HepG2 (cell line): ENCODE measurements around the gene USP10. TPM values are rescaled to one million over a fixed set of nuclear protein-coding genes. Genes with fewer than 3 reads are reported as not detected.

Source experiments
- CENPX ChIP-seq: sonication (generic); formaldehyde crosslinking; IDR thresholded peaks from 2 replicates; pipeline ENCODE4 v1.9.0; 2021; ENCODE audit warnings: mild to moderate bottlenecking, missing genetic modification reagents, moderate library complexity
- MAF1 ChIP-seq: sonication (generic); formaldehyde crosslinking; IDR thresholded peaks from 2 replicates; pipeline ENCODE4 v1.5.0; 2020; ENCODE audit warnings: missing genetic modification reagents, borderline replicate concordance
- NAIF1 ChIP-seq: sonication (generic); formaldehyde crosslinking; IDR thresholded peaks from 2 replicates; pipeline ENCODE4 v1.5.0; 2020; ENCODE audit warnings: mild to moderate bottlenecking, missing genetic modification reagents, borderline replicate concordance
- NONO ChIP-seq, 2 experiments: fragments of 450-650 bp in 1 of 2; sonication (generic) in 1 of 2; formaldehyde crosslinking in 1 of 2; IDR thresholded peaks in 1 of 2; conservative IDR thresholded peaks in 1 of 2; 2 replicates each; pipeline versions ENCODE4 v1.6.1 to v1.8.0; 2017 to 2022; ENCODE audit warnings: mild to moderate bottlenecking in 1 of 2, missing genetic modification reagents in 1 of 2, moderate library complexity in 1 of 2
- PAX8 ChIP-seq: sonication (generic); formaldehyde crosslinking; IDR thresholded peaks from 2 replicates; pipeline ENCODE4 v1.8.0; 2022; ENCODE audit warnings: mild to moderate bottlenecking, missing genetic modification reagents, borderline replicate concordance
- RXRB ChIP-seq: IDR thresholded peaks from 2 replicates; pipeline ENCODE4 v1.6.1; 2016; ENCODE audit warnings: borderline replicate concordance, missing genetic modification reagents, missing compliant biosample characterization
- SNRNP70 ChIP-seq: fragments of 200-400 bp; formaldehyde crosslinking; IDR thresholded peaks from 2 replicates; pipeline ENCODE4 v1.6.1; 2017; ENCODE audit warnings: mild to moderate bottlenecking, low read depth, low read length, moderate library complexity
- ZFAT ChIP-seq: sonication (generic); formaldehyde crosslinking; conservative IDR thresholded peaks from 2 replicates; pipeline ENCODE4 v1.8.1; 2023; ENCODE audit warnings: missing genetic modification reagents, inconsistent platforms
- ZFP1 ChIP-seq: IDR thresholded peaks from 2 replicates; pipeline ENCODE4 v1.6.1; 2016
- ZFP37 ChIP-seq: sonication (generic); formaldehyde crosslinking; IDR thresholded peaks from 2 replicates; pipeline ENCODE4 v1.4.0; 2020; ENCODE audit warnings: missing genetic modification reagents, borderline replicate concordance
- ZFP90 ChIP-seq: sonication (generic); formaldehyde crosslinking; IDR thresholded peaks from 2 replicates; pipeline ENCODE4 v1.8.0; 2022; ENCODE audit warnings: missing genetic modification reagents, mild to moderate bottlenecking, inconsistent platforms, borderline replicate concordance
- ZNF337 ChIP-seq: sonication (generic); formaldehyde crosslinking; IDR thresholded peaks from 2 replicates; pipeline ENCODE4 v1.5.1; 2020; ENCODE audit warnings: missing genetic modification reagents, low read depth, mild to moderate bottlenecking, borderline replicate concordance
- polyA plus RNA-seq, 8 experiments: library from polyadenylated mRNA; depleted of rRNA in 3 of 8; stranded (reverse) in 7 of 8; unstranded in 1 of 8; fragments of >200 nt; fragmentation: Illumina TruSeq in 4 of 8; extraction: Trizol in 4 of 8; gene quantifications; 2 replicates each; pipeline versions ENCODE4 v1.2.1 to v1.2.3, GENCODE V29; 2011 to 2016; ENCODE audit warnings: low read depth in 4 of 8, missing spikeins in 1 of 8, mixed read lengths in 1 of 8; ENCODE audit not compliant: insufficient read depth in 1 of 8
- total RNA-seq, 5 experiments: library from RNA; depleted of rRNA; stranded (reverse); fragments of >200 nt; fragmentation: Illumina TruSeq; extraction: Trizol; gene quantifications; 2 replicates each; pipeline ENCODE4 v1.2.3, GENCODE V29; 2016; ENCODE audit warnings: low read depth in 1 of 5
- TF ChIP-seq, protein P1 (sequence below): sonication (generic); formaldehyde crosslinking; IDR thresholded peaks from 2 replicates; pipeline ENCODE4 v1.4.0; 2020; ENCODE audit warnings: missing genetic modification reagents, borderline replicate concordance
- TF ChIP-seq, protein P2 (sequence below): sonication (generic); formaldehyde crosslinking; IDR thresholded peaks from 2 replicates; pipeline ENCODE4 v1.9.0; 2021; ENCODE audit warnings: mild to moderate bottlenecking, missing genetic modification reagents
- TF ChIP-seq, protein P3 (sequence below): IDR thresholded peaks from 2 replicates; pipeline ENCODE4 v1.6.1; 2016; ENCODE audit warnings: mild to moderate bottlenecking
- TF ChIP-seq, protein P4 (sequence below): sonication (generic); formaldehyde crosslinking; IDR thresholded peaks from 2 replicates; pipeline ENCODE4 v1.4.0; 2020; ENCODE audit warnings: missing genetic modification reagents

The USP10 gene
- total and polyA plus RNA-seq, 2 of the 13 experiments (the other 11 are each of a cell fraction or from before 2014, with no cell fraction given) = 79.1 to 122 TPM

DNA sequence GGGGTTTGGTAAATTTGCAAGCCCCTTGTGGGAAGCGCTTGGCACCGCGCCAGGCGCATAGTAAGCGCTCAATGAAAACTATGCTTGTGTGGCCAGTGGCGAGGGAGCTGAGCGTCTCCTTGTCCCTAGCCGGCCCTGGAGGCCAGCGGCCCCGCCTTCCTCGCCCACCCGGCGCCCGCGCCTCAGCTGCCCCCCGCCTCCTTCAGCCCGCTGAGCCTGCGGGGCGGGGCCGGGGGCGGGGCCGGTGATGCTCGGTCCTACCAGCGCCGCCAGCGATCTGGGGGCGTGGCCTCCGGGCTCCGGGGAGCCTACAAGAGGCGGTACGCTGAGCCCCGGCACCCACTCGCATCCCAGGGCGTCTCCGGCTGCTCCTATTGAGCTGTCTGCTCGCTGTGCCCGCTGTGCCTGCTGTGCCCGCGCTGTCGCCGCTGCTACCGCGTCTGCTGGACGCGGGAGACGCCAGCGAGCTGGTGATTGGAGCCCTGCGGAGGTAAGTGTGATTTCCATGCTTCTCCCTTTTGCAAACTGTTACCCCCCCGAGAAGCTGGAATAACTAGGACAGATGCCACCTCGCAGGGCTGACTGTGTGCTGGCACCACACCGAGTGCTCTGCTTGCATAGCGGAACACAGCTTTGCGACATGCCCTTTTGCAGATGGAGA lies 120.0 kb downstream of the USP10 start, which contains the start of gene CRISPLD2 (continued):
- TF ChIP-seq, protein P1, sequence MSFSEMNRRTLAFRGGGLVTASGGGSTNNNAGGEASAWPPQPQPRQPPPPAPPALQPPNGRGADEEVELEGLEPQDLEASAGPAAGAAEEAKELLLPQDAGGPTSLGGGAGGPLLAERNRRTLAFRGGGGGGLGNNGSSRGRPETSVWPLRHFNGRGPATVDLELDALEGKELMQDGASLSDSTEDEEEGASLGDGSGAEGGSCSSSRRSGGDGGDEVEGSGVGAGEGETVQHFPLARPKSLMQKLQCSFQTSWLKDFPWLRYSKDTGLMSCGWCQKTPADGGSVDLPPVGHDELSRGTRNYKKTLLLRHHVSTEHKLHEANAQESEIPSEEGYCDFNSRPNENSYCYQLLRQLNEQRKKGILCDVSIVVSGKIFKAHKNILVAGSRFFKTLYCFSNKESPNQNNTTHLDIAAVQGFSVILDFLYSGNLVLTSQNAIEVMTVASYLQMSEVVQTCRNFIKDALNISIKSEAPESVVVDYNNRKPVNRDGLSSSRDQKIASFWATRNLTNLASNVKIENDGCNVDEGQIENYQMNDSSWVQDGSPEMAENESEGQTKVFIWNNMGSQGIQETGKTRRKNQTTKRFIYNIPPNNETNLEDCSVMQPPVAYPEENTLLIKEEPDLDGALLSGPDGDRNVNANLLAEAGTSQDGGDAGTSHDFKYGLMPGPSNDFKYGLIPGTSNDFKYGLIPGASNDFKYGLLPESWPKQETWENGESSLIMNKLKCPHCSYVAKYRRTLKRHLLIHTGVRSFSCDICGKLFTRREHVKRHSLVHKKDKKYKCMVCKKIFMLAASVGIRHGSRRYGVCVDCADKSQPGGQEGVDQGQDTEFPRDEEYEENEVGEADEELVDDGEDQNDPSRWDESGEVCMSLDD (CRISPR knock-in tag) = no peak
- TF ChIP-seq CENPX (CRISPR knock-in tag) = no peak
- TF ChIP-seq, protein P2, sequence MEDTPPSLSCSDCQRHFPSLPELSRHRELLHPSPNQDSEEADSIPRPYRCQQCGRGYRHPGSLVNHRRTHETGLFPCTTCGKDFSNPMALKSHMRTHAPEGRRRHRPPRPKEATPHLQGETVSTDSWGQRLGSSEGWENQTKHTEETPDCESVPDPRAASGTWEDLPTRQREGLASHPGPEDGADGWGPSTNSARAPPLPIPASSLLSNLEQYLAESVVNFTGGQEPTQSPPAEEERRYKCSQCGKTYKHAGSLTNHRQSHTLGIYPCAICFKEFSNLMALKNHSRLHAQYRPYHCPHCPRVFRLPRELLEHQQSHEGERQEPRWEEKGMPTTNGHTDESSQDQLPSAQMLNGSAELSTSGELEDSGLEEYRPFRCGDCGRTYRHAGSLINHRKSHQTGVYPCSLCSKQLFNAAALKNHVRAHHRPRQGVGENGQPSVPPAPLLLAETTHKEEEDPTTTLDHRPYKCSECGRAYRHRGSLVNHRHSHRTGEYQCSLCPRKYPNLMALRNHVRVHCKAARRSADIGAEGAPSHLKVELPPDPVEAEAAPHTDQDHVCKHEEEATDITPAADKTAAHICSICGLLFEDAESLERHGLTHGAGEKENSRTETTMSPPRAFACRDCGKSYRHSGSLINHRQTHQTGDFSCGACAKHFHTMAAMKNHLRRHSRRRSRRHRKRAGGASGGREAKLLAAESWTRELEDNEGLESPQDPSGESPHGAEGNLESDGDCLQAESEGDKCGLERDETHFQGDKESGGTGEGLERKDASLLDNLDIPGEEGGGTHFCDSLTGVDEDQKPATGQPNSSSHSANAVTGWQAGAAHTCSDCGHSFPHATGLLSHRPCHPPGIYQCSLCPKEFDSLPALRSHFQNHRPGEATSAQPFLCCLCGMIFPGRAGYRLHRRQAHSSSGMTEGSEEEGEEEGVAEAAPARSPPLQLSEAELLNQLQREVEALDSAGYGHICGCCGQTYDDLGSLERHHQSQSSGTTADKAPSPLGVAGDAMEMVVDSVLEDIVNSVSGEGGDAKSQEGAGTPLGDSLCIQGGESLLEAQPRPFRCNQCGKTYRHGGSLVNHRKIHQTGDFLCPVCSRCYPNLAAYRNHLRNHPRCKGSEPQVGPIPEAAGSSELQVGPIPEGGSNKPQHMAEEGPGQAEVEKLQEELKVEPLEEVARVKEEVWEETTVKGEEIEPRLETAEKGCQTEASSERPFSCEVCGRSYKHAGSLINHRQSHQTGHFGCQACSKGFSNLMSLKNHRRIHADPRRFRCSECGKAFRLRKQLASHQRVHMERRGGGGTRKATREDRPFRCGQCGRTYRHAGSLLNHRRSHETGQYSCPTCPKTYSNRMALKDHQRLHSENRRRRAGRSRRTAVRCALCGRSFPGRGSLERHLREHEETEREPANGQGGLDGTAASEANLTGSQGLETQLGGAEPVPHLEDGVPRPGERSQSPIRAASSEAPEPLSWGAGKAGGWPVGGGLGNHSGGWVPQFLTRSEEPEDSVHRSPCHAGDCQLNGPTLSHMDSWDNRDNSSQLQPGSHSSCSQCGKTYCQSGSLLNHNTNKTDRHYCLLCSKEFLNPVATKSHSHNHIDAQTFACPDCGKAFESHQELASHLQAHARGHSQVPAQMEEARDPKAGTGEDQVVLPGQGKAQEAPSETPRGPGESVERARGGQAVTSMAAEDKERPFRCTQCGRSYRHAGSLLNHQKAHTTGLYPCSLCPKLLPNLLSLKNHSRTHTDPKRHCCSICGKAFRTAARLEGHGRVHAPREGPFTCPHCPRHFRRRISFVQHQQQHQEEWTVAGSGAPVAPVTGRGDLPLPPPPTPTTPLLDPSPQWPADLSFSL = no peak
- TF ChIP-seq SNRNP70 = no peak
- no peak for TF ChIP-seq MAF1 (CRISPR knock-in tag)
- TF ChIP-seq, protein P3, sequence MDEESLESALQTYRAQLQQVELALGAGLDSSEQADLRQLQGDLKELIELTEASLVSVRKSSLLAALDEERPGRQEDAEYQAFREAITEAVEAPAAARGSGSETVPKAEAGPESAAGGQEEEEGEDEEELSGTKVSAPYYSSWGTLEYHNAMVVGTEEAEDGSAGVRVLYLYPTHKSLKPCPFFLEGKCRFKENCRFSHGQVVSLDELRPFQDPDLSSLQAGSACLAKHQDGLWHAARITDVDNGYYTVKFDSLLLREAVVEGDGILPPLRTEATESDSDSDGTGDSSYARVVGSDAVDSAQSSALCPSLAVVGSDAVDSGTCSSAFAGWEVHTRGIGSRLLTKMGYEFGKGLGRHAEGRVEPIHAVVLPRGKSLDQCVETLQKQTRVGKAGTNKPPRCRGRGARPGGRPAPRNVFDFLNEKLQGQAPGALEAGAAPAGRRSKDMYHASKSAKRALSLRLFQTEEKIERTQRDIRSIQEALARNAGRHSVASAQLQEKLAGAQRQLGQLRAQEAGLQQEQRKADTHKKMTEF (CRISPR knock-in tag) = peak; percentile 41; the same call in 1 of the 2 replicates
- no peak for TF ChIP-seq ZFAT (CRISPR knock-in tag)
- TF ChIP-seq RXRB (CRISPR knock-in tag) = peak; percentile 11; the same call in 1 of the 2 replicates
- TF ChIP-seq ZFP90 (CRISPR knock-in tag) = peak; percentile 71; the same call in 1 of the 2 replicates
- no peak for TF ChIP-seq NONO (IDR thresholded peaks at IDR 0.05)
- peak; percentile 39; the same call in 1 of the 2 replicates for TF ChIP-seq NONO (CRISPR knock-in tag; conservative IDR thresholded peaks at IDR 0.05)
- no peak for TF ChIP-seq PAX8
- TF ChIP-seq, protein P4, sequence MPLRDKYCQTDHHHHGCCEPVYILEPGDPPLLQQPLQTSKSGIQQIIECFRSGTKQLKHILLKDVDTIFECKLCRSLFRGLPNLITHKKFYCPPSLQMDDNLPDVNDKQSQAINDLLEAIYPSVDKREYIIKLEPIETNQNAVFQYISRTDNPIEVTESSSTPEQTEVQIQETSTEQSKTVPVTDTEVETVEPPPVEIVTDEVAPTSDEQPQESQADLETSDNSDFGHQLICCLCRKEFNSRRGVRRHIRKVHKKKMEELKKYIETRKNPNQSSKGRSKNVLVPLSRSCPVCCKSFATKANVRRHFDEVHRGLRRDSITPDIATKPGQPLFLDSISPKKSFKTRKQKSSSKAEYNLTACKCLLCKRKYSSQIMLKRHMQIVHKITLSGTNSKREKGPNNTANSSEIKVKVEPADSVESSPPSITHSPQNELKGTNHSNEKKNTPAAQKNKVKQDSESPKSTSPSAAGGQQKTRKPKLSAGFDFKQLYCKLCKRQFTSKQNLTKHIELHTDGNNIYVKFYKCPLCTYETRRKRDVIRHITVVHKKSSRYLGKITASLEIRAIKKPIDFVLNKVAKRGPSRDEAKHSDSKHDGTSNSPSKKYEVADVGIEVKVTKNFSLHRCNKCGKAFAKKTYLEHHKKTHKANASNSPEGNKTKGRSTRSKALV (CRISPR knock-in tag) = no peak
- no peak for TF ChIP-seq ZFP1 (CRISPR knock-in tag)
- no peak for TF ChIP-seq NAIF1 (CRISPR knock-in tag)
- TF ChIP-seq ZFP37 = no peak
- no peak for TF ChIP-seq ZNF337
